IPS DF 4.7 (cell line): ENCODE measurements around the gene MAP3K9.

Source experiments
- DNase-seq: peaks from one replicate; pipeline ENCODE4 v3.0.0-alpha.2; 2013; ENCODE audit warnings: low spot score; ENCODE audit errors: extremely low read depth

Gene MAP3K9

DNA sequence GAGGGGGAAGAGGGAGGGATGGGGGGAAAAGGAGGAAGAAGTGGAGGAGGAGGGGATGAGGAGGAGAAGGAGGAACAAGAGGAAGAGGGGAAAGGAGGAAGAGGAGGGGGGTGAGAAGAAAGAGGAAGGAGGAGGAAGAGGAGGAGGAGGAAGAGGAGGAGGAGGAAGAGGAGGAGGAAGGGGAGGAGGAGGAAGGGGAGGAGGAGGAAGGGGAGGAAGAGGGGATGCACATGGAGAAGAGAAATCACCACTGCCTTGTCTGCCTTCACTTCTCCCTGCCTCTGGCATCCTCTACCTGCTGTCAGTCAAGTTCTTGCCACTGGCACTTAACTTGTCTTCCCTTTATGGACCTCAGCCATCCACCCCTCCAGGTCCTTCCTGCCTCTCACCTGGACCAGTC, 107.7 kb downstream of the MAP3K9 start:
- no peak for DNase-seq

DNA sequence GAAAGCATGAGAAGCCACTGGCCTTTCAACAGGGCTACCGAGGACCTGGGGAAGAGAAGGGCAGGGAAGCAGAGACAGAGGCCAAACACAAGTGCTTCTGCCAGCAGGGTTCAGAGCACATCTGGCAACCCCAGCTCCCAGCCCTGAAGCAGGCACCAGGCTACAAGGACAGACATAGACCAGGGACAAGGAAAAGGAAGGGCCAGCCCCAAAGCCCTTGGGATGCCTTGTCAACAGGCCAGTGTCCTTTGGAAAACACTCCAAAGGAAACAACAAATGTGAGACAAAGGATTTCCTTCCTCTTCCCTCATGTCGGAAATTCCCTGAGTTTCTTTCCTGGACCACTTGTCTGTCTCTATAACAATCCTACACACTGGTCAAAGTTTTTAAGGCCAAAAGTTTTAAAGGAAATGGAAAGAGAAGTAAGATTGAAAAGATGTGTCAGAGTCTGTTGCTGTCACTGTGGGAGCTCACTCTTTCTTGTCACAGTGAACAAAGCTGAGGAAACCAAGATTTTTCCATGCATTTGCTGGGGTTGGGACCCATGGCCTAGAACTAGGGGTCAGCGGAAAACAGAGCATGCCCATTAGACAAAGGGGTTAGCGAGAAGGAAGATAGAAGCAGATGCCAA, 108.2 kb downstream of the MAP3K9 start:
- no peak for DNase-seq

DNA sequence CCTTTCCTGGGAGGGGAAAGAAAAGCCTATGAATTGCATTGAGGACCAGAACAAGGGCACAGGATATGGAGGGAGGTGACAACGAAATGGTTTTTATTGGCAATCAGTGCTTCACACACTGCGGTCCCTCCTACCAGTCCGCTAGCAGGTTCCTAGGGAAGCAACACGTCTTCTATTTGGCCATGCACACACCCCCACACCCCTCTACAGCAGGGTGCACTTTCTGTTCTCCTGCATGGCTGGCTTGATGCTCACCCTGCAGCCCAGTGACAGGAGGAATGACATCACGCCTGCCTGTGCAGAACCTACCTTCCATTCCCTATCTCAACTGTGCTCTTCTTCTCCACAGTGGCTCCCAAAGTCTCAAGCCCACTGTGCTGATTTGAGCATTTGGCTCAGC, 109.7 kb downstream of the MAP3K9 start:
- DNase-seq: no peak

DNA sequence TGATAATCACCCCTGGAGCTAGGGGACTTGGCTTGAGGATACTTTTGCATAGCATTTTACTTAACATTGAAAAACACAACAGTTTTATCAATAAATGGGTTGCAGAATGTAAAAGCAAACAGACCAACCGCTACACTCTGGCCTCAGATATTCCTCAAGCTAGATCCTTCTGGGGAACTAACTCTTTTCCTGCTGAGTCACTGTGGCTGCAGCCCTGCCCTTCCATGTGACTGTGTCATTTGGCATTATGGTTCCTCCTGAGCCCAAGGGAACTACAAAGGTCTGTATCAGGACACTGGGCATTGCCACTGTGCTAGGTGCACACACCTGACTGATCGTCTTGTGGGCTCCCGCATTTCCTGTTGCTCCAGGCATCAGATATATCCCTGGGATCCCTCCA, 111.0 kb downstream of the MAP3K9 start:
- no peak for DNase-seq

DNA sequence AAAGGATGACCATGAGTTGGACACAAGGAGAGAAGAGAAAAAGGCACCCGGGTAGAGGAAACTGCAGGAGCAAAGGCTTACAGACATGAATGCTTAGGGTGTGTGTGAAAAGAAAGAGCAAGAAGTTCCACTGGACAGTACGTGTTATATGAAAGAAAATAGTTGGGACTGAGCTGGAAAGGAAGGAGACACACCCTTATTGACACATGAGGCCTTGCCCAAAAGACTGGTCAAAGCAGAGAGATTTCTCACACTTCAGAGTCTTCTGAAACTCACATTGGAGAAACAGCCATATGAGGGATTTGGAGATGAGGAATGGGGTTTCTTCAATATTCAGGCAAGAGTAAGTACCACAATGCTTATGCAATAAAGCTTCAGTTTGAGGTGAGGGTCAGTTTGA, 111.6 kb downstream of the MAP3K9 start:
- DNase-seq: no peak

DNA sequence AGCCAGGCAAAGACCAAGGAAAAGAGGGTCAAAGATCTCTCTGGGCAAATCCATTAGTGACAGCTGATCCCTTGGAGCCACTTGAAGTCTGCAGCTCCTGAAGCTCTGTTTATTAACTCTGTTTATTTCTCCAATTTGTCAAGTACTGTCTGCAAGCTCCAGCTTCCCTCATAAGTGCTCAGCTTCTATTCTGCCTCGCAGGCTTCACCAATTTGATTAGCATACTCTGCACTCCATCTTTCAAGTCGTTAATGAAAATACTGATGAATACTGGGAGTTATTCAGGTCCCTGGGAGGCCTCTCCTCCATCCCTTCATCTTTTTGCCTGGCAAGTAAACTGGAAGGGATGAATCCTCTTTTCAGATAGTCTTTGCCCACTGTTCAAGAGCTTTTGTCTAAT, 113.3 kb downstream of the MAP3K9 start:
- no peak for DNase-seq

DNA sequence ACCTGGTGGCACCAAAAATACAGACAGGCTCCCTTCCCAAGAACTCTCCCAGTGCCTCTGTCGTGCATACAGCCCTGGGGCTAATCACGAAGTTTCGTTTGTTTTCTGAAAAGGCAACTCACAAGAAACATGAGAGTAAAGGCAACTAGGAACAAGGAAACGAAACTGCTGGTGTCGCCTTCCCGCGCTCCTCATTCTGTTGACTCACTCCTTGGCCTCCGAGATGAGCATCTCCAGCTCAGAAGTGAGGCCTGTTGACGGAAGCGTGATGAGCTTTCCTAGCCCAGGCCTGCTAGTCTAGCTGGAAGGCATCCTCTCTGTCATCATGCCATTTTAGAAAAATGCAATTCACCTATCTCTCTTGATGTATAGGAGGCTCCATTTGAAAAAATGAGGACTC, 117.1 kb downstream of the MAP3K9 start:
- no peak for DNase-seq

DNA sequence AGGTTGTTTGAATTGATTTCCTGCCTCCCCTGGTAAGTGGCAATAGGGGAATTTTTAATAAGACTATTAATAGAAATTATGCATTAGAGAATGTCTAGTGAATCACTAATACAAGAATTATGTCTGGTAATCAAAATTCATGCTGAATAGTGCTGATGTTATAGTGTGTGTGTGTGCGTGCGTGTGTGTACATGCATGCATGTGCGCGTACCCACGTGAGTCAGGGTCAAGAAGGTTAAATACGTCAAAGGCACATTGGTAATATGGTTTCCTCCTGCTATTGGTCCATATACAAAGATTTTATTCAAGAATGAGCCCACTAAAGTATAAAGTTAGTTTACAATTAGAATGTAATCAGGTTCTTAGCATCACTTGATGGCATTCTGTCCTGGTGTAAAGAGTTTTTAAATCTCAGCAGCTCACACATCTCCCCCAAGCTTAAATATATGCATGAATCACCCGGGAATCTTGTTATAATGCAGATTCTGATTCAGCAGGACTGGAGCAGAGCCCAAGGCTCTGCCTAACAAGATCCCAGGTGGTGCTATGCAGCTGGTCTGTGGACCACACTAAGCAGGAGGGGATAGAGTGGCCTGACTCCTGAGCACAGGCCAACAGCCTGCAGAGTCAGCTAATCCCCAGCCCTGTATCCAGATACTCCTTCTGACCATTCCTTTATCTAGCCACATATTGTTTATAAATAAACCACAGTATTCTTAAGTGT, 123.7 kb downstream of the MAP3K9 start:
- DNase-seq: no peak

DNA sequence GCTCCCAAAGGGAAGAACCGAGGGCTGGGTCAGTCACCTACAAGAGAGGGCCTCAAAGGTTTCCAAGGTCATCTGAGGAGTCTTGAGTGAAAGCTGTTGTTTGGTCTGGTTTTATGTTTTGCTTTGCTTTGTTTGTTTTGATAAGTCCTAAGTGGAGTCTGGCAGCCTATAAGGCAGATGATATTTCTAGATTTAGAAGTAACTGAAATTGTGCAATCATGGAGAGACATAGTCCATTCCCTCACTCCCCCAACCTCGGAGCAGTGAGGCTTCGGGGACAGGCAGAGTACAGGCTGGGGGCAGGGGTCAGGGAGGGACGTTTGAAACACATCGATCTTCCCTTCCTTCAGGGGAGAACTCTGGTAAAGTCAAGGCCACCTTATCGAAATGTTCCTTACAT, 125.3 kb downstream of the MAP3K9 start:
- no peak for DNase-seq

DNA sequence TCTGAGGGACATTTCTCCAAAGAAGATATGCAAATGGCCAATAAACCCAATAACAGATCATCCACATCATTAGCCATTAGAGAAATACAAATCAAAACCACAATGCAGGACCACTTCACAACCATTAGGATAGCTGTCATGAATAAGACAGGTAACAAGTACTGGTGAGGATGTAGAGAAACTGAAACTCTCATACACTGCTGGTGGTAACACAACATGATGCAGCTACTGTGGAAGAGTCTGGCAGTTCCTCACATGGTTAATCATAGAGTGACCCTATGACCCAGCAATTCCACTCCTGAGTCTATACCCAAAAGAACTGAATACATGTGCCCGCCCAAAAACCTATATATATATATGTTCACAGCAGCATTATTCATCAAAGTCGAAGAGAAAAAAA, 128.6 kb downstream of the MAP3K9 start:
- DNase-seq: no peak

DNA sequence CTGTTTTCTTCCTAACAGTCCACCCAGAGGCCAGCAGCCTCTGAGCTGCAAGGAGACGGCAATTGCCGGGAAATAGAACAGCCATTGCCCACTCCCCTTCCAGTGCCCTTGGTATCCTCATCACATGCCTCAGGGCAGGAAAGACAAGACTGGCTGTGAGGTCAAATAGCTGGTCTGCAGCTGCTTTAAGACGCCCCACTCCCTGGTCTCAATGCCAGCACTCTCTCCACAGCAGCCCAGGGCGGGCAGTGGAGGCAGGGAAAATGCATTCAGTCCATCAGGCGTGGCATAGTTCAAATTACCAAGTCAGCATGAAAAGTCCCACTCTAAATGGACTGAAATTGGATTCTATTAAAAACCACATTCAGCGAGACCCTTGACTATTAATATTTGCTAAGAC, 132.0 kb downstream of the MAP3K9 start:
- no peak for DNase-seq
